NB4 (cell line): ENCODE data around the gene CD28.

Experiments used
- MAX ChIP-seq: IDR thresholded peaks from 2 replicates; pipeline ENCODE4 v1.6.1; 2011; ENCODE audit warnings: low read depth, low read length
- MYC ChIP-seq: IDR thresholded peaks from 2 replicates; pipeline ENCODE4 v1.6.1; 2011; ENCODE audit warnings: low read depth, low read length
- POLR2A ChIP-seq: IDR thresholded peaks from 2 replicates; pipeline ENCODE4 v1.6.1; 2011; ENCODE audit warnings: mild to moderate bottlenecking; ENCODE audit not compliant: insufficient read length; ENCODE audit errors: extremely low read depth
- TF ChIP-seq, protein P1 (sequence below): IDR thresholded peaks from one replicate; pipeline ENCODE4 v1.5.1; 2012; ENCODE audit warnings: low read depth, low read length

GRCh38 chr2:203719456-203720410 lies 13.3 kb downstream of the CD28 start:
- TF ChIP-seq POLR2A (no peak), MAX (no peak), MYC (no peak)
- TF ChIP-seq, protein P1, sequence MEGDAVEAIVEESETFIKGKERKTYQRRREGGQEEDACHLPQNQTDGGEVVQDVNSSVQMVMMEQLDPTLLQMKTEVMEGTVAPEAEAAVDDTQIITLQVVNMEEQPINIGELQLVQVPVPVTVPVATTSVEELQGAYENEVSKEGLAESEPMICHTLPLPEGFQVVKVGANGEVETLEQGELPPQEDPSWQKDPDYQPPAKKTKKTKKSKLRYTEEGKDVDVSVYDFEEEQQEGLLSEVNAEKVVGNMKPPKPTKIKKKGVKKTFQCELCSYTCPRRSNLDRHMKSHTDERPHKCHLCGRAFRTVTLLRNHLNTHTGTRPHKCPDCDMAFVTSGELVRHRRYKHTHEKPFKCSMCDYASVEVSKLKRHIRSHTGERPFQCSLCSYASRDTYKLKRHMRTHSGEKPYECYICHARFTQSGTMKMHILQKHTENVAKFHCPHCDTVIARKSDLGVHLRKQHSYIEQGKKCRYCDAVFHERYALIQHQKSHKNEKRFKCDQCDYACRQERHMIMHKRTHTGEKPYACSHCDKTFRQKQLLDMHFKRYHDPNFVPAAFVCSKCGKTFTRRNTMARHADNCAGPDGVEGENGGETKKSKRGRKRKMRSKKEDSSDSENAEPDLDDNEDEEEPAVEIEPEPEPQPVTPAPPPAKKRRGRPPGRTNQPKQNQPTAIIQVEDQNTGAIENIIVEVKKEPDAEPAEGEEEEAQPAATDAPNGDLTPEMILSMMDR: no peak
